Left forelimb (tissue), 1 donor: ENCODE measurements around the gene PDIA6.
"Not testable (repeated sequence)": the region's sequence is repeated elsewhere in the genome, so short reads cannot be mapped to it uniquely, and the experiment has no call there.

Source experiments
- DNase-seq: peaks from one replicate; pipeline ENCODE4 v3.0.0-alpha.2; 2018; ENCODE audit warnings: low spot score

Gene PDIA6

DNA sequence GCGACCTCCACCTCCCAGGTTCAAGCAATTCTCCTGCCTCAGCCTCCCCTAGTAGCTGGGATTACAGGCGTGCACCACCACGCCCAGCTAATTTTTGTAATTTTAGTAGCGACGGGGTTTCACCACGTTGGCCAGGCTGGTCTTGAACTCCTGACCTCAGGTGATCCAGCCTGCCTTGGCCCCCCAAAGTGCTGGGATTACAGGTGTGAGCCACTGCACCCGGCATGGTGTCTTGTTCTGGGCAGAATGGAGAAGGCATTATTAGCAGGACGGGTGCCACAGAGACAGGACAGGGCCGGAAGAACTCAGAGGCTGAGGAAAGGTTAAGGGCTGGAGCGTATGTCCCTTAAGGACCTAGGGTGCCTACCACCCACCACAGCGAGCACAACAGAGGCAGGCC, 31.8 kb downstream of the PDIA6 start:
- not testable (repeated sequence) for DNase-seq

DNA sequence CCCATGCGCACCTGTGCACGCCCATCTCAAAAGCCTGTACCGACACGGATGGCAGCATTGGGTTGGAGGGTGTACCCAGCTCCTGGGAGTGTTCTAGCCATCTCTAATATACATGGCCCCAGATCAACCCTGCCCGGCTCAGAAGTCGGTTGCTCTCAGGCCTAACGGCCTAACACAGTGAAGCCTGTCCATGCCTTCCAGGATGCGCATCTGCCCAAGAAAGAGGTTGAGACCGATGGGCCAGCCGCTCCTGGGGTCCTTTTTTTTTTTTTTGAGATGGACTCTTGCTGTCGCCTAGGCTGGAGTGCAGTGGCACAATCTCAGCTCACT, 32.1 kb downstream of the PDIA6 start:
- DNase-seq = no peak

DNA sequence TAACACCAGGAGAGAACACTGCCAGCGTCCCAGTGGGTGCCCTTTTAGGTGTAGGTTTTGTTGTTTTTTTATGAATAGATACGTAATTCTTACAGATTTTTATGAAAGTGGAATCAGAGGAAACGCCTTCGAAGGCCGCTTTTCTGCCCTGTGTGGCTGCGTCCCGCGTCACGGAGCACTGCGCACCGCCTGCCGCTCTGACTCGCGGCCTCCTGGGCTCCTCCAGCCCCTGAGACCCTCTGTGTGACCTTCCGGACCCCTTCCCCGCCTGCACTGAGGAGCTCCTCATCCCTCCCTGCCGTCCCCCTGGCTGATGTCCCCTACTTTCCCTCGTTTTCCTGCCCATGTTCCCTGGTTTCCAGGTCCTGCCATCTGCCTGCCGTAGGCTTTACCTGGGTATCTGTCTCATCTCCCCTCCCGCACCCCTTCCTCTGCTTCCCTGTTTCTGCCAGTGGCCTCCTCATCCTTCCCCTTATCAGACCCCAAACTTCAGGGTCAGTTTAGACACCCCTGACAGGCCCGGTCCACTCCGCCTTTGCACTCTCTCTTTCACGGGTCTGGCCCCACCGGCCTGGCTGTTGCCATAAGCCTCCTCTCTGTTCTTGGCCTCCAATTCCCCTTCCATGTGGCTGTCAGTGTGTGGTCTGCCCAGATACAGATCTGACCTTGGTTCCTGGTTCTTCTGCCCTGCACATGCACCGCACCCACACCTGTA, 32.7 kb downstream of the PDIA6 start:
- no peak for DNase-seq

DNA sequence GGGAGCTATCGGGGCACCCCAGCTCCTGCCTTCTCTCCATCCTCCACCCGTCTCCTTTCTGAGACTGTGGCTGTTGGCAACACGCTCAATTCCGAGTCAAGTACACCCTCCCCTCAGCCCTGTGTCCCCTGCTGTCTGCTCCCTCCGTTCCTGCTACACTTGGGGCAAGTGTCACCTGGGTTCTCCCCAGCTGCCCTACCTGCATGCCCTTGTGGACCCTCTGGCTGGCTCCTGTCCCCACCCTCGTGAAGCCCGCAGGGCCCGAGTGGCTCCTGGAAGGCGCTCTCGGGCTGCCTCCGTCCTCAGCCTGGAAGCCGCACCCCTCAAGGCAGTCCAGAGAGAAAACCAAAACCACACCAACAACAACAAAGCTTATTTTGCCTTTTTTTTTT, 33.9 kb downstream of the PDIA6 start:
- DNase-seq = no peak

DNA sequence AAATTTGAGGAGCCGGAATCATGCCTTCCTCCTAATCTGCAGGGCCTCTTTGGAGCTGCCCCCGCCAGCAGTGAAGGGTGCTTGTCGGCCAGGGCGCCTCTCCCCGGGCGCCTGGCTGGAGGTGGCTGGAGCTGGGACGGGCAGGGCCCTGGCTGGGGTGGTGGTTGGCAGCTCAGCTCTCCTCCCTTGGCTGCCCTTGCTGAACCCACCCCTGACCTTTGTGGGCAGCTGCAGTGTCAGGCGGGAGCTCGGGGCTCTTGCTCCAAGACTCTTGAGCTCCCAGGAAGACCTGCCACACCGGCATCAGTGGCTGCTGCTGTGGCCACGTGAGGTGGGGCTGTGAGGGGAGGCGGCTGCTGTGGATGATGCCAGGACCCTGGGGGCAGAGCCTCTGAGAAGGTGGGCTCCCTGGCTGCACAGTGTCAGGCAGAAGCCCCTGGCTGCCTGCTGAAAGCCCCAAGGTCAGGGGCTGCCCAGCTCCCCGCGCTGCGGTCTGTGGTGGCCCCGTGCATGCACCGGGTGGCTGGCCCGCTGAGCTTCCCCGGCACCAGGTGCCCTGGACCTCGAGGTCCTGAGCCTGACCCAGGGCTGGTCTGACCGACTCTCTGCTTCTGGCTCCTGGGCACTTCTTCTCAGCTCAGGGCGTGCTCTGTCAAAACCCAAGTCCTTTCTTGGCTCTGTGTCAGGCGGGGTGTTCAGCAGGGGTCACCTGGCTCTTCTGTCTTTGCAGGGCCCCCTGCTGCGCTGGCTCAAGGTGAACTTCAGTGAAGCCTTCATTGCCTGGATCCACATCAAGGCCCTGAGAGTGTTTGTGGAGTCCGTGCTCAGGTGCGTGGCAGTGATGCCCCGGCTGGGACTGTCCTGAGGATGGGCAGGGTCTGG, 34.5 kb downstream of the PDIA6 start:
- DNase-seq = no peak

DNA sequence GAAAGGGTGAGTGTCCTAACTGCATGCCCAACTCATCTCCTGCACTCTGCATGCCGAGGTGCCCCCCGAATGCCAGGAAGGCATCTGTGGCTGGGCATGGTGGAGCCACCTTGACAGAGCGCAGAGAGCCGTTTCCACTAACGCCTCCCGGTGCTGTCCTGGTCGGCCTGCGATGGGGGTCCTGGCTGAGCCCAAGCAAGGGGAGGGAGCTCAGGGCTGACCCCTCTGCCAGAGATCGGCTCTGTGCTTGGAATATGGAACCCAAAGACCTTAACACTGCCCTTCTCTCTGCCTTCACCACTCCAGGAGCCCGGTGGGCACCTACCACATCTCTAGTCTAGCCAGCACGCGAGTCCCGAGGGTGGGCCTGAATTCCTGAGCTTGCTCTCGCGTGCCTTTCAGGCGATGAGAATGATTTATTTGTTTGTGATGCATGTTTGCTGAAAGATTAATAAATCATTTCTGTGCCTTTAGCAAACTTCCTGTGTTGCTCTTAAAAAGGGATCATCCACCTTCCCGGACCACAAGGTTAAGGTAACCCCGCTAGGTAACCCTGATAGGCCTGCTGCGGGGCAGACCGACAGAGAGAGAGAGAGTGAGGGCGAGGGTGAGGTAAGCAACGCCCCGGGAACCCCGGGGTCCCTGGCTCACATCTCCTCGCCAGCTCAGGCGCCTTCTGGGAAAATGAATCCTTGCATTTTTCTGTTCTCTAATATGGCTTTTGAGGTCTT, 35.3 kb downstream of the PDIA6 start:
- DNase-seq = no peak

DNA sequence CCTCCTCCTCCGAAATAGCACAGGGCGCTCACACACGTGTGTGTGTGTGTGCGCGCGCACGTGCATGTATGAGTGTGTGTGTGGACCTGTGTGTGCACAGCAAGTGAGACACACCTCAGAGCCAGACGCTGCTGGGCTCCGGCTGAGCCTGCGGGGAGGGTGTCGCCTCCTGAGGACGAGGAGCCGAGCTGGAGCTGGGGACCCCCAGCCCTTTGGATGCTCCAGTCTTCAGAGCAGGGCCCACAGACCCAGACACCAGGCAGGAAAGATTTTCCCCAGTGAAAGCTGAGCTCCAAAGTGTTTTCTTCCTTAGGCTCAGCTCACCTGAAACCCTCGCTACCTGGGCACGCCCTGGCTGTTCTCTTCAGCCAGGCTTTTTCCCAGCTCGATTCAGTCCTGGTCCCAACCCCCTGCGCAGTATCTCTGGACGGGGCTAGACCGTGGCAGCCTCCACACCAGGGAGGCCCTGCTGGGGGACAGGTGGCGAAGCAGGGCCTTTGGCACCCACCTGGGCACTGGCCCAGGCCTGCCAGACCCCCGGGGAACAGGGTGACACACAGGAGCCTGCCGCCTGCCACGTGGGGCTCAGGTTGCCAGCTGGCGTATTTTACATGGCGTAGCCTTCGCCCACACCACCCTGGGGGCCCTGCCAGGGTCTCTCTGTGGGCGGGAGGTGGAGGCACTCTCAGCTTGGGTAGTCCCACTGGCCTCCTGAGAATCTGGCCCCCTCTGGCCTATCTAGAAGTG, 36.2 kb downstream of the PDIA6 start:
- DNase-seq = no peak

DNA sequence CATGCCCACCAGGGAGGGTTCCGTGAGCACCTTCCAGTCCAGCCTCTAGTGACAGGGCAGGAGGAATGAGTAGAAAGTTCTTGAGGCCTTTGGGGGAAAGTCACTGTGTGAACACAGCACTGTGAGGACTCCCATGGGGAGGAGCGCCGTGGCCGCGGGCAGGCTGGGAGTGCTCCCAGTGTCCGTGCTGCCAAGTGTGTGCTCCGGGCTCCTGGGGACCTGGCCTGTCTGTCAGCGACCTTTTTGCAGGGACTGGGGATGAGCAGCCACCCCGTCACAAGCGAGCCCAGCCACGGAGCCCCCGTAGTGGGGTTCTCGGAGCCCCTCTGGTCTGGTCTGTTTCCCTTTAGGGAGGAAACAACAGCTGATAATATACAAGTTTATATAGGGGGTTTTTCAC, 36.8 kb downstream of the PDIA6 start:
- DNase-seq = no peak

DNA sequence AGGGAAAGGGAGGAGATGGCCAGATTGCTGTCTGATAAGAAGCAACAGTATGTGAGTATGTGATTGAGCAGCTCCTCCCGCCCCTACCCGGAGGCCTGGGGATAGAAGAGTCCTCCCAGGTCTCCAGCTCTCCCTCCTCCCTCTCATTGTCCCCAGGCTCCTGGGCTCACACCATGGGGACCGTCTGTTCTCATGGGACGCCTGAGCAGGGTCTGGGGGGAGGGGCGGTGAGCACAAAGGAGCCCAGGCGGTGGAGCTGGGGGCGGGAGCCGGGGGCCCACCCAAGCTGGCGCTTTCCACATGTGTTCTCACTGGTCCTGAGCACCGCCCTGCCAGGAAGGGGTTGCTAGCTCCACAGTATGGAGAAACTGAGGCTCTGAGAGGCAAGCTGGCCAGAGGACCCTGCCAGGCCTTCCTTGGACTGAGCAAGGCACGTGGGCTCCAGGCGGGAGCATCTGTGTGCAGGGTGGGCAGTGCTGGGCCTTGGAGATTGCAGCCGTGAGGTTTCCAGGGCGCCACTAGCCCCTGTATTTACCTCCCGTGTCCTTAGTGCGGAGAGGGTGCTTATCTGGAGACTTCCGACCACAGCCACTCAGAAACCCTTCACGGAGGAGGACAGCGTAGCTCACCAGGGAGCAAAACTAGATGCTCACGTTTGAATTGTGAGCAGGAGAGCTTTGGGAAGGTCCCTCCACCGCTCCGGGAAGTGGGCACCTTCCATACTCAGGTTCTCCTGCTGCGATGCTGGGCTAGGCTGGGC, 37.4 kb downstream of the PDIA6 start:
- DNase-seq = no peak

DNA sequence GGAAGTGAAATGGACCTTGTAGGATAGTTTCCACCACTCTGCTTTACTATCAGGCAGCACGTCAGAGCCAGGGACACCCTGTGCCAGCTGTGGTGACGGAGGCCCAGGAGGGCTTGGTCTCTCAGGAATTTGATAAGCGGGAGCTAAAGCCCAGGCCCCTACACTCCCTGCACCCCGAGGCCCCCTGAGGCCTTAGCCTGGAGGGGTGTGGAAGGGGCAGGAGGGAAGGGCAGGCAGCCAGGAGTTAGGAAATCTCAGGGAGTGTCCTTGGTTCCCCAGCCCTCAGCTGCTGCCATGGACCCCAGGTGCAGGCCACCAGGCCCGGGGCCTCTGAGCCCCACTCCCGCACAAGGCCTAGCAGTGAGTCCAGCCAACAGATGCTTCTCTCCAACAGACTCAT, 38.2 kb downstream of the PDIA6 start:
- DNase-seq = no peak

DNA sequence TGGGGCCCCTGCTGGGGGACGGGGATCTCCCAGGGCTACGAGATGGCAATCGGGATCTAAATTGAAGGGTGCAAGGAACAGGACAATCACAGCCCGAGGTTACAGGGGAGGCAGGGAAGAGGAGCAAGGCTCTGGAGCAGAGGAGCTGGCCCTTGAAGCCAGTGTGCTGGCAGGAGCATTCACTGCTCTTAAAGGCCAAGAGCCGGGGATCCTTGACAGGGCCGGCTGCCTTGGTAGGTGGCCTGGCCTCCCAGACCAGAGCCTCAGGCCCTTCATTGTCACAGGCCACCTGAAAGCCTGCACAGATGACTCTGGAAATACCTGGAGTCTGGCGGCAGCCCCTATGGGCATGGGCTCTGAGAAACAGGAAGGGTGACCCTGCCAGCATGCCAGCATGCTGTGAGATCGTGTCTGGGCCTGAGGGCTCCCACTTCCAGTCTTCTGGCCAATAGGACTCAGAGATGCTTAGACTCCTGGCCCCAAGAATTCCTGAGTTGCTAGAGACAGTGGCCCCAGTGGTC, 38.7 kb downstream of the PDIA6 start:
- DNase-seq = no peak

DNA sequence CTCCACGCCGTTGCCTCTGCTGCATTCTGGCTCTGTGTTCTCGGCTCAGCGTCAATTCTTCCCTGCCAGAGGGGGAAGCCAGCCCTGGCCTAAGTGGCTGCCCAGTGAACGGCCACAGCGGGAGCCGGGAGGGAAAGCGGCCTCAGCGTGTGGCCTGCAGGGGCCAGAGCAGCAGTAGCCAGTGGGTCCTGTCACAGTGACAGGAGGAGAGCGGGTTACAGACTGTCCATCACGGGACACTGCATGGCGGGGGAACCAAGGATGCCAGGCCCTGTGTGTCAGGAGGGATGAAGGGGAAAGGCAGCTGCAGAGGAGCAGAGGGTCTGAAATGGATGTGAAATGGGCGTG, 39.7 kb downstream of the PDIA6 start:
- no peak for DNase-seq

DNA sequence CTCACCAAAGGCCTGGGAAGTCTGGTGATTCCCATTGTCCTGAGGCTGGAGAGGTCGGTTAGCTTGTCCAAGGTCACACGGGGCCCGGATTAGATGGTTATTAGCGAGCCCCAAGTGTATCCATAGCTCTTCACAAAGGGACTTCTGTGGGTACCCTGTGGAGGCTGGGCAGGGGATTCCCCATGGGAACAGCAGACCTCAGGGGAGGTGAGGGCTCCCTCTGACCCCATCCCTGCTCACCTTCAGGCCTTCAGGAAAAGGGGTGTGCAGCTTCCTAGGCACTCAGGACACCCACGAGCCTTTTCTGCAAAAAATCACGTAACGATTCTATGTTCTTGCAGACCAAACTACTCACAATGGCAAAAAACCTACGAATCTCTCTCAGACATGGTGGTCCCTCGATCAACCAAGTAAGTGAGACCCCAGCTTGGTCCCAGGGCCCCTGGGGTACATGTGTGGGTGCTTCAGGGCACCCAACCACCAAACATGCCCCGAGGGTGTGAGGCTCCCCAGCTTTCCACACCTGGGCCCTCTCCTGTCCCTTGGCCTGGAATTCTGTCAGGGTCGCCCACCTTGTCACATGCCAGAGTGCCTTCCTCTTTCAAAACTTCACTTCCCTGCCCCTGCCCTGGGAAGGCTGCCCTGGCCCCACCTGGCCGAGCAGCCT, 40.3 kb downstream of the PDIA6 start:
- DNase-seq = no peak

DNA sequence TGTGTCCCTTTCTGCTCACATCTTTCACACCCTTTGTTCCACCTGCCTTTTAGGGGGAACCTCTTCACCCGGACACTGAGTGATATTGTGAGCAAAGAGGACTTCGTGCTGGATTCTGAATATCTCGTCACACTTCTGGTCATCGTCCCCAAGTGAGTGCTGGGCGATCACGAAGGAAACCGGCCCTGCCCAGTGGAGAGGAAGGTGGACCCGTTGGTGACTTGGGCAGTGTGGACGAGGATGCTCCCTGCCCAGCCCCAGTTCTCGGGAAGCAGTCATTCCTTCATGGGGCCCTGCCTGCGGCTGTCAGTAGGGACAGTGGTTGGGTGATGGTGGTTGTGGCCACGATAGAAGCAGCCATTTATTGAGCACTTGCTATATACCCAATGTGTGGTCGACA, 40.8 kb downstream of the PDIA6 start:
- no peak for DNase-seq

DNA sequence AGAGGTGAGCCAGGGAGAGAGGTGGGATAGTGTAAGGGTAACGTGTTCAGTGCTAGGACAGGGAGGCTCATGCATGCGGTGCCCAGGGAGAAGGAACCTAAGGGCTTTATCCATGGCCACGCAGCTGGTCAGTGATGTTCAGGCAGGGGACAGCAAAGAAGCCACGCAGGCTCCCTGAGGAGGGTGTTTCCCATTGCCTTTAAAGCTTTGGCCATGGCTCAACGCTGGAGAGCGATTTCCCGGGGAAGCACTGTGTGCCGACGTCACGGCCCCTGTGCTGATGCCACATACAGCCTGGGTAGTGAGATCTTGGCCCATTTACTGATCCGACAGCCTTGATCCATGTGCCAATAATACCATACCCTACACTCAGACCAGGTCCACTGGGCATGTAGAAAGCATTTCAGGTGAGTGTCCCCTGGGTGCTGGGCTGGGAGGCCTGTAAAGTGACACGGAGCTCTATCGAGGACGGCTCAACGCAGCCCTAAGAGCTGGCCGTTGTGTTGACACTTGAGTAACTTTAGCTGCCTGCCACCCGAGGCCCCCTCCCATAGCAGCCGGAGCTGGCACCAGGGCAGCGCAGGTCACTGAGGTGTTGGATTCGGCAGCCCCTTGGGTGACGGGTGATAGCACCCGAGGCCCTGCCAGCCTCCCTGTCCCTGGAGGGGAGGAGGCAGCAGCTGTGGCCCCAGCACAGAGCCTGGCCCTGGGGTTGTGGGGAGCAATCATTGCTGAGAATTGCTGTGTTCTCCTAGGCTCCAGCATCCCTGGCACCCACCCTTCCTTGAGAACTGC, 41.4 kb downstream of the PDIA6 start:
- DNase-seq = no peak

DNA sequence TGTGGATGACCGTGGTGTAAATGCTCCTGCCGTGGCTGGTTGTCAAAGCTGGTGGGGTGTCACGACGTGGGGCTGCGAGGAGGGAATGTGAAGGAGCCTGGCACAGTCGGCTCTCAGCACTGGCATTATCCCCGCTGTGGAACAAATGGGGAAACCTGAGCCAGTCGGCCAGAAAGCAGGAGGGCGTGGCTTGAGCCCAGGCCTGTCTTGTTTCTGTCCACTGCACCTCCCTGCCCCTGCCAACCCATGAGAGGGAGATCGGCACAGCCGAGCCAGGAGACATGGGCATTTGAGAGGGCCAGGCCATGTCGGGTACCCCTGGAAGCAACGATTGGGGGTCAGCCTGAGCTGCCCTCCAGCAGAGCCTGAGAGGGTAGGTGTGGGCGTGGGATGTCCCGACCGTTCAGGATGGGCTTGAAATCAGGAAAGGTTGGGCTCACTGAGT, 44.5 kb downstream of the PDIA6 start:
- no peak for DNase-seq

DNA sequence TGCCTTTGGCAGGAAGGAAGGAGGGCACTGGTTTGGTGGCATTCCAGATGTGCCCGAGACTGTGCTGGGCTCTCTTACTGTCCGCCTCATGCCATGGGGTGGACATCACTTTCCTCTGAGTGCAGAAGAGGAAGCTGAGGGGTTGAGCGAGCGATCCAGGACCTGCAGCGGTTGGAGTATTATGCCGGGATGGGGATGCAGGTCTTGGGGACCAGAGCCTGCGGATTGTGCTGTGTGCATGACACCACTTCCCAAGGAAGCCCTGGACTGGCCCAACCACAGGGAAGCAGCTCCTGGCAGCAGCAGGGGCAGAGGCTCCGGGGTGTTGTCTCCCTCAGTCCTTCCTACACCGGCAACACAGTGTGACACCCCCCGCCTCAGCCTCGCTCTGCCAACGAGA, 46.7 kb downstream of the PDIA6 start:
- DNase-seq = no peak

DNA sequence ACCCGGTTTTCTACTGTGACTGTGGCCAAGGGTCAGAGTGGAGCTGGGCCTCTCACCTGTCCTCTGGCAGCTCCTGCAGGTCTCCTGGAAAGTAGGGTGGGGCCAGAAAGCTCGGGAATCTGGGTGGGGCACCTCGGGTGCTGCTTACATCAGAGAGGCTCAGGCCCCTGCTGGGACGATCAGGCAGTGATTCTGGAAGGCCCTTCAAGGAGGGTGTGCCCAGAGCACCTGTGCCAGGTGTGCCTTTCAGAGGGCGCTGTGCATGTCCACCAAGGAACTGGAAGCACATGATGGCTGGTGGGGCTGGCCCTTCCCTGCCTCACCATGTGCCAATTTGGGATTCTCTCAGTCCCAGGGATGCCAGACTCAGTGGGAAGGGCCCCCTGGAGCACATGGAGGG, 47.1 kb downstream of the PDIA6 start:
- no peak for DNase-seq

DNA sequence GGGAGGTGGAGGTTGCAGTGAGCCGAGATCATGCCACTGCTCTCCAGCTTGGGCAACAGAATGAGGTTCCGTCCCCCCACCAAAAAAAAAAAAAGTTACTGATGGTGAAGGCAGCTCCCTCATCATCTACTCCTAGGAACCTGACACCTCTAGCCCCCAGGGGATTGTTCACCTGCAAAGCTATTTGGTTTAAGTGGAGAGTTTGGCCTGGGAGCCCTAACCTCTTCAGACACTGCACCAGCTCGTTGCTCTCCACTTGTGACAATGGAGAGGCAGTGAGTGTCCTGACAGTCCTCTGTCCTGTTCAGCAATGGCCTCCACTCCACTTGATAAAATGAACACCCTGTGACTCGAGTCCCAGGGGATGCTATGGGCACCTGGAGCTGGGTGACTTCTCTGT, 47.7 kb downstream of the PDIA6 start:
- DNase-seq = no peak
